Body of pancreas (tissue), 4 donors: ENCODE data around the gene NR2C2.

Experiments used
- CTCF ChIP-seq, 7 experiments: fragments of 450-650 bp in 4 of 7; fragments of 200-600 bp in 3 of 7; sonication (generic) in 3 of 7; IDR thresholded peaks; one replicate each; pipeline ENCODE4 v1.5.1; 2016 to 2019; ENCODE audit warnings: antibody characterized with exemption in 7 of 7
- POLR2A ChIP-seq, 3 donors: fragments of 450-650 bp; IDR thresholded peaks; one replicate each; pipeline ENCODE4 v1.6.1; 2016; ENCODE audit warnings: antibody characterized with exemption in 3 of 3, mild to moderate bottlenecking in 2 of 3

- no peak for TF ChIP-seq CTCF (IDR thresholded peaks at IDR 0.05)
- no peak for TF ChIP-seq POLR2A (IDR thresholded peaks at IDR 0.05)
Observed at GRCh38 chr3:15014606-15015328, 67.4 kb downstream of the NR2C2 start.
